Coronary artery (tissue), 2 donors: ENCODE data around the gene ZNF646.

Experiments
- DNase-seq: peaks from one replicate; pipeline ENCODE4 v3.0.0-alpha.2; 2017; ENCODE audit warnings: low spot score
- H3K27ac ChIP-seq, 2 donors: fragments of 200-600 bp; sonication (generic); one replicate each; pipeline ENCODE4 v1.5.1; 2016 to 2019
- H3K4me3 ChIP-seq: fragments of 200-600 bp; sonication (generic); 2 replicates; pipeline ENCODE4 v1.5.1; 2016; ENCODE audit warnings: mild to moderate bottlenecking, moderate library complexity
- CTCF ChIP-seq: fragments of 200-600 bp; sonication (generic); IDR thresholded peaks from one replicate; pipeline ENCODE4 v1.5.1; 2019; ENCODE audit warnings: antibody characterized with exemption

Gene ZNF646

GRCh38 chr16:31050280-31051030 lies 23.8 kb upstream of the ZNF646 start:
- no peak overlapping the region for H3K27ac ChIP-seq
- DNase-seq, result no peak
- no peak for TF ChIP-seq CTCF
- no peak overlapping the region for H3K4me3 ChIP-seq

- H3K27ac ChIP-seq, result peak overlapping the region in 1 of 2 donors; percentile 65
- no peak for DNase-seq
Measured at GRCh38 chr16:31052114-31052513, 22.1 kb upstream of the ZNF646 start.

GRCh38 chr16:31055613-31056012 lies 18.6 kb upstream of the ZNF646 start:
- DNase-seq, result no peak
- no peak overlapping the region for H3K4me3 ChIP-seq
- H3K27ac ChIP-seq, result no peak overlapping the region
- no peak for TF ChIP-seq CTCF

More at GRCh38 chr16:31052114-31052513, 22.1 kb upstream of the ZNF646 start:
- H3K4me3 ChIP-seq, result no peak overlapping the region
- no peak for TF ChIP-seq CTCF

GRCh38 chr16:31061126-31061812 lies 13.0 kb upstream of the ZNF646 start:
- H3K27ac ChIP-seq, result no peak overlapping the region
- no peak for TF ChIP-seq CTCF
- DNase-seq, result no peak
- H3K4me3 ChIP-seq, result no peak overlapping the region

GRCh38 chr16:31061813-31062440 lies 12.3 kb upstream of the ZNF646 start:
- DNase-seq, result no peak
- H3K4me3 ChIP-seq, result no peak overlapping the region
- no peak for TF ChIP-seq CTCF
- H3K27ac ChIP-seq, result no peak overlapping the region

- no peak for TF ChIP-seq CTCF
- DNase-seq, result no peak
- Histone ChIP-seq H3K27ac (no peak overlapping the region), H3K4me3 (no peak overlapping the region)
Measured at GRCh38 chr16:31063495-31063842, 10.8 kb upstream of the ZNF646 start.
